KOPT-K1 (cell line): ENCODE measurements around the gene OLFM1.

ENCODE experiments used
- H3K27ac ChIP-seq: fragments of 200-600 bp; sonication (generic); 2 replicates; pipeline ENCODE4 v1.5.1; 2016; ENCODE audit warnings: antibody characterized with exemption, mild to moderate bottlenecking, low read depth, low read length; ENCODE audit not compliant: poor library complexity, severe bottlenecking
- H3K36me3 ChIP-seq: fragments of 200-600 bp; sonication (generic); 2 replicates; pipeline ENCODE4 v1.5.1; 2017; ENCODE audit warnings: antibody characterized with exemption, mild to moderate bottlenecking, low read length, moderate library complexity; ENCODE audit not compliant: insufficient read depth
- H3K9me3 ChIP-seq: fragments of 200-600 bp; sonication (generic); 2 replicates; pipeline ENCODE4 v1.5.1; 2017; ENCODE audit warnings: antibody characterized with exemption, low read length, mild to moderate bottlenecking; ENCODE audit not compliant: insufficient read depth, poor library complexity, severe bottlenecking

The OLFM1 gene

GRCh38 chr9:135087489-135087792, at the start of gene OLFM1:
TSS of gene OLFM1 (plus strand) at chr9:135087668. CDS start at chr9:135087990, 322 bp downstream.
- no peaks in the 10 kb centered on the region for H3K9me3 ChIP-seq
- H3K36me3 ChIP-seq = no peaks in the 10 kb centered on the region
- H3K27ac ChIP-seq = no peak within 1 kb of the TSS

- no peak overlapping the region for H3K27ac ChIP-seq
- no peaks in the 10 kb centered on the region for H3K9me3 ChIP-seq
- no peaks in the 10 kb centered on the region for H3K36me3 ChIP-seq
Observed at GRCh38 chr9:135038331-135038730, 49.1 kb upstream of the OLFM1 start.

- Histone ChIP-seq H3K9me3 (no peaks in the 10 kb centered on the region), H3K36me3 (no peaks in the 10 kb centered on the region), H3K27ac (no peak overlapping the region)
Observed at GRCh38 chr9:135038826-135039225, 48.6 kb upstream of the OLFM1 start.

- Histone ChIP-seq H3K27ac (no peak overlapping the region), H3K9me3 (no peaks in the 10 kb centered on the region), H3K36me3 (no peaks in the 10 kb centered on the region)
Observed at GRCh38 chr9:135039266-135039870, 48.1 kb upstream of the OLFM1 start.

- Histone ChIP-seq H3K36me3 (no peaks in the 10 kb centered on the region), H3K27ac (no peak overlapping the region)
Observed at GRCh38 chr9:135039916-135040645, 47.4 kb upstream of the OLFM1 start.

GRCh38 chr9:135040892-135041291, 46.6 kb upstream of the OLFM1 start:
- no peaks in the 10 kb centered on the region for H3K36me3 ChIP-seq
- no peaks in the 10 kb centered on the region for H3K9me3 ChIP-seq
- no peak overlapping the region for H3K27ac ChIP-seq

More at GRCh38 chr9:135039916-135040645, 47.4 kb upstream of the OLFM1 start:
- no peaks in the 10 kb centered on the region for H3K9me3 ChIP-seq

GRCh38 chr9:135043345-135043744, 44.1 kb upstream of the OLFM1 start:
- no peak overlapping the region for H3K27ac ChIP-seq
- H3K36me3 ChIP-seq = no peaks in the 10 kb centered on the region
- H3K9me3 ChIP-seq = no peaks in the 10 kb centered on the region

- H3K9me3 ChIP-seq = no peaks in the 10 kb centered on the region
Observed at GRCh38 chr9:135045264-135045927, 42.1 kb upstream of the OLFM1 start.

GRCh38 chr9:135045928-135046738, 41.3 kb upstream of the OLFM1 start:
- Histone ChIP-seq H3K27ac (no peak overlapping the region), H3K36me3 (no peaks in the 10 kb centered on the region), H3K9me3 (no peaks in the 10 kb centered on the region)

More at GRCh38 chr9:135045264-135045927, 42.1 kb upstream of the OLFM1 start:
- Histone ChIP-seq H3K36me3 (no peaks in the 10 kb centered on the region), H3K27ac (no peak overlapping the region)

GRCh38 chr9:135046739-135047350, 40.6 kb upstream of the OLFM1 start:
- Histone ChIP-seq H3K27ac (no peak overlapping the region), H3K36me3 (no peaks in the 10 kb centered on the region), H3K9me3 (no peaks in the 10 kb centered on the region)

- no peaks in the 10 kb centered on the region for H3K36me3 ChIP-seq
- H3K9me3 ChIP-seq = no peaks in the 10 kb centered on the region
- H3K27ac ChIP-seq = no peak overlapping the region
Observed at GRCh38 chr9:135047521-135047920, 39.9 kb upstream of the OLFM1 start.

GRCh38 chr9:135048046-135048757, 39.3 kb upstream of the OLFM1 start:
- Histone ChIP-seq H3K9me3 (no peaks in the 10 kb centered on the region), H3K27ac (no peak overlapping the region), H3K36me3 (no peaks in the 10 kb centered on the region)

- no peak overlapping the region for H3K27ac ChIP-seq
- H3K36me3 ChIP-seq = no peaks in the 10 kb centered on the region
Observed at GRCh38 chr9:135048758-135049444, 38.6 kb upstream of the OLFM1 start.

GRCh38 chr9:135049460-135049859, 38.0 kb upstream of the OLFM1 start:
- H3K9me3 ChIP-seq = no peaks in the 10 kb centered on the region
- no peaks in the 10 kb centered on the region for H3K36me3 ChIP-seq
- no peak overlapping the region for H3K27ac ChIP-seq

More at GRCh38 chr9:135048758-135049444, 38.6 kb upstream of the OLFM1 start:
- no peaks in the 10 kb centered on the region for H3K9me3 ChIP-seq
